Memory B cell (primary cell): Measurements from ENCODE around the gene CFAP299.

Source experiments
- ATAC-seq: fragments of 150-1000 bp; cut with Tn5 transposase; 2 replicates; pipeline ENCODE4 v1.10.0; 2021; ENCODE audit warnings: low read depth, mild to moderate bottlenecking, moderate library complexity
- DNase-seq, 2 donors: peaks; one replicate each; pipeline ENCODE4 v3.0.0; 2022; ENCODE audit warnings: low spot score in 2 of 2
- H3K27ac Mint-ChIP-seq: one replicate; pipeline ENCODE4 v1.8.0; 2022; ENCODE audit warnings: mild to moderate bottlenecking, moderate library complexity, mixed read lengths
- H3K27me3 Mint-ChIP-seq: one replicate; pipeline ENCODE4 v1.8.0; 2022; ENCODE audit warnings: mixed read lengths
- H3K36me3 Mint-ChIP-seq: one replicate; pipeline ENCODE4 v1.8.0; 2022; ENCODE audit warnings: mild to moderate bottlenecking, mixed read lengths
- H3K4me1 Mint-ChIP-seq: one replicate; pipeline ENCODE4 v1.8.0; 2022; ENCODE audit warnings: mixed read lengths
- H3K4me3 Mint-ChIP-seq: one replicate; pipeline ENCODE4 v1.8.0; 2022; ENCODE audit warnings: mild to moderate bottlenecking, moderate library complexity, mixed read lengths
- H3K9me3 Mint-ChIP-seq: one replicate; pipeline ENCODE4 v1.8.0; 2022; ENCODE audit warnings: mixed read lengths

The CFAP299 gene

GRCh38 chr4:80343887-80344286 is 8.4 kb downstream of the CFAP299 start:
- ATAC-seq (no peak), DNase-seq (no peak)
- Mint-ChIP-seq H3K9me3 (peaks cover 10% of the 10 kb centered on the region), H3K4me3 (no peak overlapping the region), H3K27ac (no peak overlapping the region), H3K4me1 (no peaks in the 10 kb centered on the region), H3K27me3 (peaks cover 12% of the 10 kb centered on the region), H3K36me3 (peaks cover 3% of the 10 kb centered on the region)

GRCh38 chr4:80360084-80360483 is 24.6 kb downstream of the CFAP299 start:
- DNase-seq (no peak), ATAC-seq (no peak)
- no peaks in the 10 kb centered on the region for H3K9me3 Mint-ChIP-seq
- H3K4me3 Mint-ChIP-seq: no peak overlapping the region
- H3K27ac Mint-ChIP-seq: no peak overlapping the region
- H3K4me1 Mint-ChIP-seq: no peaks in the 10 kb centered on the region
- H3K27me3 Mint-ChIP-seq: peaks cover 11% of the 10 kb centered on the region
- no peaks in the 10 kb centered on the region for H3K36me3 Mint-ChIP-seq

- no peak for ATAC-seq
- H3K9me3 Mint-ChIP-seq: no peaks in the 10 kb centered on the region
- H3K27me3 Mint-ChIP-seq: peaks cover 11% of the 10 kb centered on the region
- no peak overlapping the region for H3K4me3 Mint-ChIP-seq
- DNase-seq: no peak
- H3K27ac Mint-ChIP-seq: no peak overlapping the region
- no peaks in the 10 kb centered on the region for H3K36me3 Mint-ChIP-seq
- H3K4me1 Mint-ChIP-seq: peaks cover 1% of the 10 kb centered on the region
Observed at GRCh38 chr4:80360900-80361299, 25.4 kb downstream of the CFAP299 start.

GRCh38 chr4:80361329-80361900 is 25.9 kb downstream of the CFAP299 start:
- Mint-ChIP-seq H3K4me3 (no peak overlapping the region), H3K27me3 (peaks cover 11% of the 10 kb centered on the region)
- peak in 1 of 2 donors; percentile 12 for DNase-seq

GRCh38 chr4:80362578-80363181 is 27.1 kb downstream of the CFAP299 start:
- Mint-ChIP-seq H3K36me3 (no peaks in the 10 kb centered on the region), H3K4me1 (peaks cover 4% of the 10 kb centered on the region), H3K9me3 (no peaks in the 10 kb centered on the region), H3K4me3 (no peak overlapping the region), H3K27me3 (peaks cover 11% of the 10 kb centered on the region), H3K27ac (no peak overlapping the region)
- DNase-seq (peak; percentile 23 to 30), ATAC-seq (peak; percentile 66)

More at GRCh38 chr4:80361329-80361900, 25.9 kb downstream of the CFAP299 start:
- Mint-ChIP-seq H3K36me3 (no peaks in the 10 kb centered on the region), H3K27ac (no peak overlapping the region), H3K9me3 (no peaks in the 10 kb centered on the region), H3K4me1 (peaks cover 4% of the 10 kb centered on the region)
- ATAC-seq: no peak

GRCh38 chr4:80365928-80366327 is 30.4 kb downstream of the CFAP299 start:
- ATAC-seq: peak; percentile 78
- peaks cover 2% of the 10 kb centered on the region for H3K9me3 Mint-ChIP-seq
- H3K36me3 Mint-ChIP-seq: no peaks in the 10 kb centered on the region
- H3K4me1 Mint-ChIP-seq: peaks cover 4% of the 10 kb centered on the region
- no peak overlapping the region for H3K4me3 Mint-ChIP-seq
- H3K27me3 Mint-ChIP-seq: peaks cover 3% of the 10 kb centered on the region
- DNase-seq: peak; percentile 35 to 46
- no peak overlapping the region for H3K27ac Mint-ChIP-seq

- DNase-seq (no peak), ATAC-seq (no peak)
- Mint-ChIP-seq H3K4me3 (no peak overlapping the region), H3K9me3 (peaks cover 4% of the 10 kb centered on the region), H3K27me3 (peaks cover 2% of the 10 kb centered on the region), H3K27ac (no peak overlapping the region), H3K4me1 (peaks cover 4% of the 10 kb centered on the region), H3K36me3 (peaks cover 3% of the 10 kb centered on the region)
Observed at GRCh38 chr4:80367737-80368136, 32.2 kb downstream of the CFAP299 start.

- no peak for DNase-seq
- ATAC-seq: no peak
- Mint-ChIP-seq H3K27ac (no peak overlapping the region), H3K36me3 (peaks cover 3% of the 10 kb centered on the region), H3K27me3 (no peaks in the 10 kb centered on the region), H3K4me3 (no peak overlapping the region), H3K9me3 (peaks cover 4% of the 10 kb centered on the region), H3K4me1 (peaks cover 4% of the 10 kb centered on the region)
Observed at GRCh38 chr4:80370635-80371034, 35.1 kb downstream of the CFAP299 start.

GRCh38 chr4:80371046-80371445 is 35.5 kb downstream of the CFAP299 start:
- Mint-ChIP-seq H3K4me1 (peaks cover 2% of the 10 kb centered on the region), H3K27me3 (no peaks in the 10 kb centered on the region), H3K4me3 (no peak overlapping the region), H3K36me3 (peaks cover 3% of the 10 kb centered on the region), H3K27ac (no peak overlapping the region), H3K9me3 (peaks cover 4% of the 10 kb centered on the region)
- DNase-seq (no peak), ATAC-seq (no peak)

- DNase-seq: no peak
- Mint-ChIP-seq H3K9me3 (peaks cover 4% of the 10 kb centered on the region), H3K27me3 (no peaks in the 10 kb centered on the region), H3K4me1 (peaks cover 2% of the 10 kb centered on the region), H3K4me3 (no peak overlapping the region), H3K27ac (no peak overlapping the region), H3K36me3 (peaks cover 3% of the 10 kb centered on the region)
- ATAC-seq: no peak
Observed at GRCh38 chr4:80374180-80374579, 38.6 kb downstream of the CFAP299 start.

- H3K9me3 Mint-ChIP-seq: peaks cover 1% of the 10 kb centered on the region
- no peak for ATAC-seq
- no peak overlapping the region for H3K4me3 Mint-ChIP-seq
- no peak overlapping the region for H3K27ac Mint-ChIP-seq
- peaks cover 3% of the 10 kb centered on the region for H3K36me3 Mint-ChIP-seq
- peaks cover 2% of the 10 kb centered on the region for H3K27me3 Mint-ChIP-seq
- no peak for DNase-seq
- H3K4me1 Mint-ChIP-seq: peaks cover 6% of the 10 kb centered on the region
Observed at GRCh38 chr4:80382090-80382832, 46.7 kb downstream of the CFAP299 start.

GRCh38 chr4:80385397-80386280 is 50.1 kb downstream of the CFAP299 start:
- Mint-ChIP-seq H3K27me3 (peaks cover 2% of the 10 kb centered on the region), H3K4me1 (peaks cover 6% of the 10 kb centered on the region), H3K9me3 (peaks cover 1% of the 10 kb centered on the region), H3K36me3 (peaks cover 3% of the 10 kb centered on the region), H3K4me3 (no peak overlapping the region), H3K27ac (no peak overlapping the region)
- no peak for DNase-seq
- ATAC-seq: no peak

GRCh38 chr4:80386281-80386886 is 50.9 kb downstream of the CFAP299 start:
- Mint-ChIP-seq H3K27me3 (peaks cover 2% of the 10 kb centered on the region), H3K36me3 (peaks cover 3% of the 10 kb centered on the region), H3K27ac (no peak overlapping the region), H3K4me3 (no peak overlapping the region), H3K9me3 (peaks cover 1% of the 10 kb centered on the region), H3K4me1 (peaks cover 6% of the 10 kb centered on the region)
- ATAC-seq (no peak), DNase-seq (no peak)
